ENCODE measurements around the gene FMNL2.

DNA sequence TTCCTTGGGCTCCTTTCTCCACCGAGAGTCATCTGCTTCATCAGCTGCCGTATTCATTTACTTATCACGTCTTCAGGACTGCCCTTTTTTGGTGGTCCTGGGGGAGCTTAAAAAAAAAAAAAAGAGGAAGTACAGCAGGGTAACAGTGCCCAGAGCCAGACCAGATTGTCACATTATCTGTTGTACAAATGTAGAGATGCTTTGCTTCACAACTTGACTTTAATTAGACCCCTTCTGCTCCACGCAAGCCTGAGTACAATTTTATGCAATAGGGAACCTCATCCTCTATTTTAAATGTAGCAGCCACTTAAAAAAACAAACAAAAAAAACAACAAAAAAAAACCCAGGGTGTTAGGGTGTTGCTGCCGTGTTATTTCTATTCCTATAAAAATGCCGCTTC lies 254.0 kb downstream of the FMNL2 start:
- no peak for TF ChIP-seq EZH2 (IDR thresholded peaks at IDR 0.05; ENCODE audit: borderline replicate concordance, insufficient read depth, low read length, poor library complexity, severe bottlenecking)
- no peak for TF ChIP-seq POLR2AphosphoS5 (IDR thresholded peaks at IDR 0.05)
- TF ChIP-seq, protein P1, sequence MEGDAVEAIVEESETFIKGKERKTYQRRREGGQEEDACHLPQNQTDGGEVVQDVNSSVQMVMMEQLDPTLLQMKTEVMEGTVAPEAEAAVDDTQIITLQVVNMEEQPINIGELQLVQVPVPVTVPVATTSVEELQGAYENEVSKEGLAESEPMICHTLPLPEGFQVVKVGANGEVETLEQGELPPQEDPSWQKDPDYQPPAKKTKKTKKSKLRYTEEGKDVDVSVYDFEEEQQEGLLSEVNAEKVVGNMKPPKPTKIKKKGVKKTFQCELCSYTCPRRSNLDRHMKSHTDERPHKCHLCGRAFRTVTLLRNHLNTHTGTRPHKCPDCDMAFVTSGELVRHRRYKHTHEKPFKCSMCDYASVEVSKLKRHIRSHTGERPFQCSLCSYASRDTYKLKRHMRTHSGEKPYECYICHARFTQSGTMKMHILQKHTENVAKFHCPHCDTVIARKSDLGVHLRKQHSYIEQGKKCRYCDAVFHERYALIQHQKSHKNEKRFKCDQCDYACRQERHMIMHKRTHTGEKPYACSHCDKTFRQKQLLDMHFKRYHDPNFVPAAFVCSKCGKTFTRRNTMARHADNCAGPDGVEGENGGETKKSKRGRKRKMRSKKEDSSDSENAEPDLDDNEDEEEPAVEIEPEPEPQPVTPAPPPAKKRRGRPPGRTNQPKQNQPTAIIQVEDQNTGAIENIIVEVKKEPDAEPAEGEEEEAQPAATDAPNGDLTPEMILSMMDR (IDR thresholded peaks at IDR 0.05; ENCODE audit: poor library complexity, severe bottlenecking) = no peak
- no peak for TF ChIP-seq TAF1 (IDR thresholded peaks at IDR 0.05; ENCODE audit: low read depth)
- TF ChIP-seq, protein P2, sequence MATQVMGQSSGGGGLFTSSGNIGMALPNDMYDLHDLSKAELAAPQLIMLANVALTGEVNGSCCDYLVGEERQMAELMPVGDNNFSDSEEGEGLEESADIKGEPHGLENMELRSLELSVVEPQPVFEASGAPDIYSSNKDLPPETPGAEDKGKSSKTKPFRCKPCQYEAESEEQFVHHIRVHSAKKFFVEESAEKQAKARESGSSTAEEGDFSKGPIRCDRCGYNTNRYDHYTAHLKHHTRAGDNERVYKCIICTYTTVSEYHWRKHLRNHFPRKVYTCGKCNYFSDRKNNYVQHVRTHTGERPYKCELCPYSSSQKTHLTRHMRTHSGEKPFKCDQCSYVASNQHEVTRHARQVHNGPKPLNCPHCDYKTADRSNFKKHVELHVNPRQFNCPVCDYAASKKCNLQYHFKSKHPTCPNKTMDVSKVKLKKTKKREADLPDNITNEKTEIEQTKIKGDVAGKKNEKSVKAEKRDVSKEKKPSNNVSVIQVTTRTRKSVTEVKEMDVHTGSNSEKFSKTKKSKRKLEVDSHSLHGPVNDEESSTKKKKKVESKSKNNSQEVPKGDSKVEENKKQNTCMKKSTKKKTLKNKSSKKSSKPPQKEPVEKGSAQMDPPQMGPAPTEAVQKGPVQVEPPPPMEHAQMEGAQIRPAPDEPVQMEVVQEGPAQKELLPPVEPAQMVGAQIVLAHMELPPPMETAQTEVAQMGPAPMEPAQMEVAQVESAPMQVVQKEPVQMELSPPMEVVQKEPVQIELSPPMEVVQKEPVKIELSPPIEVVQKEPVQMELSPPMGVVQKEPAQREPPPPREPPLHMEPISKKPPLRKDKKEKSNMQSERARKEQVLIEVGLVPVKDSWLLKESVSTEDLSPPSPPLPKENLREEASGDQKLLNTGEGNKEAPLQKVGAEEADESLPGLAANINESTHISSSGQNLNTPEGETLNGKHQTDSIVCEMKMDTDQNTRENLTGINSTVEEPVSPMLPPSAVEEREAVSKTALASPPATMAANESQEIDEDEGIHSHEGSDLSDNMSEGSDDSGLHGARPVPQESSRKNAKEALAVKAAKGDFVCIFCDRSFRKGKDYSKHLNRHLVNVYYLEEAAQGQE (IDR thresholded peaks at IDR 0.05; ENCODE audit: borderline replicate concordance) = no peak
- no peak for TF ChIP-seq SMC3 (conservative IDR thresholded peaks at IDR 0.05; ENCODE audit: poor library complexity)
- TF ChIP-seq EP300 (conservative IDR thresholded peaks at IDR 0.05; ENCODE audit: poor library complexity, severe bottlenecking) = no peak
- TF ChIP-seq RAD21 (conservative IDR thresholded peaks at IDR 0.05) = no peak
- TF ChIP-seq MXI1 (conservative IDR thresholded peaks at IDR 0.05; ENCODE audit: poor library complexity, severe bottlenecking) = no peak
